ENCODE data around the gene TMEM130. TPM values are rescaled to one million over a fixed set of nuclear protein-coding genes. Genes with fewer than 3 reads are reported as not detected.

TMEM130 gene
- not detected for total RNA-seq

GRCh38 chr7:98869597-98870120 lies at the start of gene TMEM130:
Gene TMEM130 (minus strand): TSS chr7:98870014. CDS start chr7:98869861, 153 bp downstream.
- no peaks in the 10 kb centered on the region for H3K9me3 Mint-ChIP-seq

GRCh38 chr7:98917331-98917730 lies 47.5 kb upstream of the TMEM130 start:
- no peaks in the 10 kb centered on the region for H3K9me3 Mint-ChIP-seq
- peaks cover 17% of the 10 kb centered on the region for H3K36me3 Mint-ChIP-seq
- H3K4me1 Mint-ChIP-seq: no peaks in the 10 kb centered on the region
- no peak overlapping the region for H3K27ac Mint-ChIP-seq
- H3K27me3 Mint-ChIP-seq: no peaks in the 10 kb centered on the region
- H3K4me3 Mint-ChIP-seq: no peak overlapping the region
- no peak for DNase-seq

More at GRCh38 chr7:98869597-98870120, at the start of gene TMEM130:
- H3K27me3 Mint-ChIP-seq: peaks cover 39% of the 10 kb centered on the region
- DNase-seq: peak; percentile 14
- peak within 1 kb of the TSS; percentile 69 for H3K4me3 Mint-ChIP-seq
- H3K4me1 Mint-ChIP-seq: peaks cover 4% of the 10 kb centered on the region
- H3K27ac Mint-ChIP-seq: no peak within 1 kb of the TSS
- no peaks in the 10 kb centered on the region for H3K36me3 Mint-ChIP-seq

GRCh38 chr7:98913612-98914011 lies 43.8 kb upstream of the TMEM130 start:
- no peaks in the 10 kb centered on the region for H3K27me3 Mint-ChIP-seq
- H3K36me3 Mint-ChIP-seq: peaks cover 20% of the 10 kb centered on the region

GRCh38 chr7:98913026-98913425 lies 43.2 kb upstream of the TMEM130 start:
- Mint-ChIP-seq H3K36me3 (peaks cover 16% of the 10 kb centered on the region), H3K27ac (no peak overlapping the region), H3K27me3 (no peaks in the 10 kb centered on the region), H3K9me3 (no peaks in the 10 kb centered on the region), H3K4me1 (no peaks in the 10 kb centered on the region), H3K4me3 (no peak overlapping the region)
- no peak for DNase-seq

More at GRCh38 chr7:98913612-98914011, 43.8 kb upstream of the TMEM130 start:
- DNase-seq: no peak
- Mint-ChIP-seq H3K27ac (no peak overlapping the region), H3K4me3 (no peak overlapping the region), H3K9me3 (no peaks in the 10 kb centered on the region), H3K4me1 (no peaks in the 10 kb centered on the region)

- H3K27ac Mint-ChIP-seq: no peak overlapping the region
- H3K4me3 Mint-ChIP-seq: no peak overlapping the region
- no peaks in the 10 kb centered on the region for H3K9me3 Mint-ChIP-seq
- H3K27me3 Mint-ChIP-seq: no peaks in the 10 kb centered on the region
- DNase-seq: no peak
- H3K36me3 Mint-ChIP-seq: peaks cover 19% of the 10 kb centered on the region
- H3K4me1 Mint-ChIP-seq: no peaks in the 10 kb centered on the region
Observed at GRCh38 chr7:98911916-98912315, 42.1 kb upstream of the TMEM130 start.

- no peaks in the 10 kb centered on the region for H3K27me3 Mint-ChIP-seq
- no peaks in the 10 kb centered on the region for H3K9me3 Mint-ChIP-seq
- H3K36me3 Mint-ChIP-seq: peaks cover 18% of the 10 kb centered on the region
- H3K4me1 Mint-ChIP-seq: no peaks in the 10 kb centered on the region
- no peak for DNase-seq
- H3K27ac Mint-ChIP-seq: no peak overlapping the region
- H3K4me3 Mint-ChIP-seq: no peak overlapping the region
Observed at GRCh38 chr7:98910427-98910826, 40.6 kb upstream of the TMEM130 start.

- Mint-ChIP-seq H3K27me3 (no peaks in the 10 kb centered on the region), H3K4me1 (no peaks in the 10 kb centered on the region), H3K27ac (no peak overlapping the region), H3K36me3 (peaks cover 26% of the 10 kb centered on the region), H3K4me3 (no peak overlapping the region), H3K9me3 (no peaks in the 10 kb centered on the region)
- DNase-seq: no peak
Observed at GRCh38 chr7:98909487-98909886, 39.7 kb upstream of the TMEM130 start.

GRCh38 chr7:98908585-98908984 lies 38.8 kb upstream of the TMEM130 start:
- no peaks in the 10 kb centered on the region for H3K4me1 Mint-ChIP-seq
- peaks cover 29% of the 10 kb centered on the region for H3K36me3 Mint-ChIP-seq
- H3K9me3 Mint-ChIP-seq: no peaks in the 10 kb centered on the region
- H3K27me3 Mint-ChIP-seq: no peaks in the 10 kb centered on the region
- H3K27ac Mint-ChIP-seq: no peak overlapping the region
- no peak overlapping the region for H3K4me3 Mint-ChIP-seq
- no peak for DNase-seq

GRCh38 chr7:98907570-98907969 lies 37.8 kb upstream of the TMEM130 start:
- Mint-ChIP-seq H3K4me1 (no peaks in the 10 kb centered on the region), H3K4me3 (no peak overlapping the region), H3K27me3 (no peaks in the 10 kb centered on the region), H3K36me3 (peaks cover 28% of the 10 kb centered on the region), H3K9me3 (no peaks in the 10 kb centered on the region), H3K27ac (no peak overlapping the region)
- no peak for DNase-seq

- Mint-ChIP-seq H3K27ac (no peak overlapping the region), H3K27me3 (no peaks in the 10 kb centered on the region), H3K9me3 (no peaks in the 10 kb centered on the region), H3K4me1 (no peaks in the 10 kb centered on the region), H3K4me3 (no peak overlapping the region), H3K36me3 (peaks cover 29% of the 10 kb centered on the region)
- no peak for DNase-seq
Observed at GRCh38 chr7:98903246-98903645, 33.4 kb upstream of the TMEM130 start.

GRCh38 chr7:98902523-98902922 lies 32.7 kb upstream of the TMEM130 start:
- H3K36me3 Mint-ChIP-seq: peaks cover 26% of the 10 kb centered on the region
- H3K9me3 Mint-ChIP-seq: no peaks in the 10 kb centered on the region
- no peaks in the 10 kb centered on the region for H3K27me3 Mint-ChIP-seq
- no peak overlapping the region for H3K27ac Mint-ChIP-seq
- H3K4me1 Mint-ChIP-seq: no peaks in the 10 kb centered on the region
- H3K4me3 Mint-ChIP-seq: no peak overlapping the region
- no peak for DNase-seq

- no peak for DNase-seq
- H3K4me3 Mint-ChIP-seq: no peak overlapping the region
- H3K4me1 Mint-ChIP-seq: no peaks in the 10 kb centered on the region
- H3K9me3 Mint-ChIP-seq: no peaks in the 10 kb centered on the region
- H3K27me3 Mint-ChIP-seq: no peaks in the 10 kb centered on the region
- no peak overlapping the region for H3K27ac Mint-ChIP-seq
- peaks cover 33% of the 10 kb centered on the region for H3K36me3 Mint-ChIP-seq
Observed at GRCh38 chr7:98900815-98901214, 31.0 kb upstream of the TMEM130 start.

GRCh38 chr7:98899816-98900215 lies 30.0 kb upstream of the TMEM130 start:
- H3K9me3 Mint-ChIP-seq: no peaks in the 10 kb centered on the region
- H3K27me3 Mint-ChIP-seq: no peaks in the 10 kb centered on the region
- DNase-seq: no peak
- peaks cover 30% of the 10 kb centered on the region for H3K36me3 Mint-ChIP-seq
- no peak overlapping the region for H3K4me3 Mint-ChIP-seq
- H3K27ac Mint-ChIP-seq: no peak overlapping the region
- H3K4me1 Mint-ChIP-seq: no peaks in the 10 kb centered on the region

- H3K9me3 Mint-ChIP-seq: no peaks in the 10 kb centered on the region
- H3K4me3 Mint-ChIP-seq: no peak overlapping the region
- peaks cover 26% of the 10 kb centered on the region for H3K36me3 Mint-ChIP-seq
- H3K27ac Mint-ChIP-seq: no peak overlapping the region
- no peak for DNase-seq
- no peaks in the 10 kb centered on the region for H3K27me3 Mint-ChIP-seq
- peaks cover 5% of the 10 kb centered on the region for H3K4me1 Mint-ChIP-seq
Observed at GRCh38 chr7:98892609-98893008, 22.8 kb upstream of the TMEM130 start.

GRCh38 chr7:98887038-98887437 lies 17.2 kb upstream of the TMEM130 start:
- H3K4me1 Mint-ChIP-seq: peaks cover 15% of the 10 kb centered on the region
- DNase-seq: no peak
- no peaks in the 10 kb centered on the region for H3K9me3 Mint-ChIP-seq
- H3K27ac Mint-ChIP-seq: no peak overlapping the region
- peaks cover 18% of the 10 kb centered on the region for H3K36me3 Mint-ChIP-seq
- H3K27me3 Mint-ChIP-seq: no peaks in the 10 kb centered on the region
- no peak overlapping the region for H3K4me3 Mint-ChIP-seq

GRCh38 chr7:98884416-98884815 lies 14.6 kb upstream of the TMEM130 start:
- no peaks in the 10 kb centered on the region for H3K27me3 Mint-ChIP-seq
- H3K4me1 Mint-ChIP-seq: peaks cover 25% of the 10 kb centered on the region
- DNase-seq: no peak
- no peaks in the 10 kb centered on the region for H3K9me3 Mint-ChIP-seq
- no peak overlapping the region for H3K4me3 Mint-ChIP-seq
- H3K36me3 Mint-ChIP-seq: peaks cover 14% of the 10 kb centered on the region
- H3K27ac Mint-ChIP-seq: no peak overlapping the region

Measured in activated naive CD8-positive, alpha-beta T cell treated with anti-CD3 and anti-CD28 coated beads for 36 hours (primary cell).